NCI-H524 treated with DMSO at 0.1 percent for 48 hours (cell line): ENCODE results near the gene KCNQ1.

Experiments used
- DNase-seq: peaks from one replicate; lab custom pipeline; 2025; lab: John Stamatoyannopoulos, UW

The KCNQ1 gene

GRCh38 chr11:2666828-2667570 is 222.2 kb downstream of the KCNQ1 start:
- DNase-seq: no peak

GRCh38 chr11:2667940-2668339 is 223.1 kb downstream of the KCNQ1 start:
- no peak for DNase-seq

DNA sequence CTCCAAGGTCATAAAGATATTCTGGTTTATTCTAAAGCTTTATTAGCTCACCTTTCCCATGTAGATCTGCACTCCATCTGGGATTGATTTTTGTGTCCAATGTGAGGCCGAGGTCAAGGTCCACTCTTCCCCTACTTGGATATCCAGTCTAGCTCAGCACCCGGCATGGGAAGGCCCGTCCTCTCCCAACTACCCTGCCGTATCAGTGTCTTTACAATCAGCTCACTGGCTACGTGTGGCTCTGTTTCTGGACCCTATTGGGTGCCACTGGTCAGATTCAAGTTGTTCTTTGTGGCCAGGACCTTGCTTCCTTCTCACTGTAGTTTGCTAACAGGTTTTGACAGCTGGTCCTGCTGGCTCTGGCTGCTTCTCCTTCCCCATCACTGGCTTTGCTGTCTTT is 224.1 kb downstream of the KCNQ1 start:
- DNase-seq: no peak

DNA sequence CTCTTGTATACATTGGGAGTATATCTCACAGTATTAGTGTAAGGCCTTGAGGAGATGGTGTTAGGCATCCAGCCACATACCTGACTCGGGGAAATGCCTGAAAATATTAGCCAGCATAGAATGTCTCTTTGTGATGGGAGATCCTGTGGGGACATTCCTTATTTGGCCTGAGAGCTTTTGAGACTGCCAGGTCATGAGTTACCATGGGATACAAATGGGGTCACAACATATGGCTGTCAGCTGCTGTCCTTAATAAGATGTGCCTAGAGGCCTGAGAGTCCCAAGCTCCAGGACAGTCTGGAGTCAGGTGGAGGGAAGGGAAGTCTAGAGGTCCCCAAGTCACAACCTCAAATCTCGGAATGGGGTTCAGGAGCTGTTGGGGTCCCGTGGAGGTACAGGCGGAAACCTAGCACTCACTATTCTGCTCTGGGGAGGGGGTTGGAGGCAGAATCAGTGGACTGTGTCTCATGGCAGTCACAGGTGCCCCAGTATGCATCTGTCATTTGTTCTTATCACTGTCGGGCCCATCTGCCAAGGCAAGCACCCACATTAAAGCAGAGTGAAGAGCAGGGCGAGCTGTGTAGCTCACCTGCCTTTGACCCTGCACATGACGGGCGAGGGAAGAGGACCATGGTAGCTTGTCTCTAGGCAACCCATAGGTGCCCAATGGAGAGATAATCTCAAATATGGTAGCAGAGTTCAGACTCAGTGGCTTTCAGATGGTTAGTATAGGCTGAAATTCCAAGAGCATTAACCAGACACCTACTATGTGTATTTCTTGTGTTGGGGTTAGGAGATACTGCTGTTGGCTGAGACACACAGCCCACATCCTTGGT is 225.0 kb downstream of the KCNQ1 start:
- peak; percentile 29 for DNase-seq

DNA sequence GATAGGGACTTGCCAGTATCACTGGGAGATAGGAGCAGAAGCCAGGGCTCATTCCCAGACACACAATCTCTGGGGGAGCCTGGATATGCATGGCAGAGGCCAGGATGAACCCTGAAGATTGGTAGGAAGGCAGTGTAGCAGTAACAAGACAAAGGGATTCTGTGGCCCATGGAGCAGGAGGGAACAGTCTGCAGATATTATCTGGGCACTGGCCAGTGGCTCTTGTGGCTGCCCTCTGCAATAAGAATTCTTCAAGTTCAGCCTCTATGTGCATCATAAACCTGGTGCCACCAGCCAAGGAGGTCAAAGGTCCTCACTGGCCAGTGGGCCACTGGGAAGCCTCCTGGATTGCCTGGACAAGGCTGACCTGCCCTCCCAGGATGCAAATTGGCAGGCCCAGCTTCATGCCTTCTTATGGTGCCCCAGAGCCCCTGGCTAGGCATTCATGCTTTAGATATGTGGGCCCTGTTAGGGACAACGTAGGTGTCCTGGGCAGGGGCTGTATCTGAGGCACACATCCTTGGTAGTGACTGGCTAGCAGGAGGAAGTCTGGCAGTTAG is 225.8 kb downstream of the KCNQ1 start:
- DNase-seq: no peak

DNA sequence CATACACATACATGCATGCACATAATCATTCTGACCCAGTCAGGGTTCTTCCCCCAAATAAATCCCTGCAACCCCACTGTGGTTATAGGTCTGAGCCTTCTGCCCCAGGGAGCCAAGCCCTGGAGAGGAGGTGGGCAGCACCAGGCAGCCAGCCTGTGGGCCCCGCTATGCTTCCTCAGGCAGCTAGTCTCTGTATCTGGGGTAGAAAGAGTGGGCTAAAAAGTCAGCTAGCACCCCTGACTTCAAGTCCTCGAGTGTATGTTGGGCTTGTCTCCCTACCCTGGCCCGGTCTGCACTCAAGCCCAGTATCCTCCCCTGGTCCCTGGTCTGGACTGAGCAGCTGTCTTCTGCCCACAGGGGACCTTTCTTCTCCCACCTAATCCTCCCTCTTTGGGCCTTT is 226.9 kb downstream of the KCNQ1 start:
- no peak for DNase-seq

DNA sequence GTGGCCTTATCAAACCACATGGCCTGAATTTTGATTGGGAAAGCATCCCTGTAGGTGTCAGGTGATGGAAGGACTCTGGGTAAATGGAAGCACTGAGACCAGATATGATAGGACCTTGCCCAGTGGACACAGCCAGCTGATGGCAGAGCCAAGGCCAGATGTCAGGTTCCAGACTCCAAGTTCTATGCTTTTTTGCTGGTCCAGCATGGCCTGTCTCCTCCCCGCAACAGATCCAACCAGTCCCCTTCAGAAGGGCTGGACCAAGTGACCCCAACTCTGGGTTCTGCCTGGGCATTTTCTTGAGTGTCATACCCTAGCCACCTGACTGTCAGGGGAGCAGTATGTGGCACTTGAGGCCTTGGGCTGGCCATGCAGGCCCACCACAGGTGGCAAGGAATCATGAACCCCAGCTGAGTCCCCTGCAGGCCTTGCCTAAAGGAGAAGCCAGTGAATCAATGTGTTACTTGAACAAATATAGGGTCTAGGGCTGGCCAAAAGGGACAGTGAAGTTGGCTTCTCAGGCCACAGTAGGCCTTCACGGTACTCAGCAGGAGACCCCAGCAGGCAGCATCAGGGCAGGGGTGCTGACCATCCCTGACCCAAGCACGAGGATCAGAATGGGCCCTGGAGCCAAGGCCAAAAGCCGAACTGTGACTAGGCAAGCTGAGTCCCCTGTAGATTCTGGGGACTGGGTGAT is 227.9 kb downstream of the KCNQ1 start:
- DNase-seq: no peak

- no peak for DNase-seq
Observed at GRCh38 chr11:2673250-2673610, 228.4 kb downstream of the KCNQ1 start.

- DNase-seq: no peak
Observed at GRCh38 chr11:2673871-2674471, 229.2 kb downstream of the KCNQ1 start.

DNA sequence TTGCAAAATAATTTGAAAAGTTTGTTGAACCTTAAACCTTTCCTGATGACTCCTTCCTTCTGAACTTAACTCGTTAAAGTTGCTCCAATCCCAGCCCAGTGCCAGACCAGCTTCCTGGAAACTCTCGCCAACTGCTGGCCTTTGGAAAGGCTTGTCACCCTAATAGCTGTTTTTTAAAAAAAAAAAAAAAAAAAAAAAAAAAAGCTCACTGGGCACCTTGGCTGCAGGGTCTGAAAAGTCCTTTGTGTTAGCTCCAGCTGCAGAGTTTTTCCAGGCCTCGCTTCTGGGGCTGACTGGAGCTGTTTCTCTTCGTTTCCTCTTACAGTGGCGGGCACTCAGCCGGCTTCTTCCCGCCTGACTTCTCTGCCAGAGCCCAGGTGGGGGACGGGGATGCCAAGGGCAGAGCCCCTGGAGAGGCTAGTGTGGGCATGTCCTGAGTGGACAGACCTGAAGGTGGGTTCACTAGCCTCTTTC is 229.9 kb downstream of the KCNQ1 start:
- DNase-seq: no peak

DNA sequence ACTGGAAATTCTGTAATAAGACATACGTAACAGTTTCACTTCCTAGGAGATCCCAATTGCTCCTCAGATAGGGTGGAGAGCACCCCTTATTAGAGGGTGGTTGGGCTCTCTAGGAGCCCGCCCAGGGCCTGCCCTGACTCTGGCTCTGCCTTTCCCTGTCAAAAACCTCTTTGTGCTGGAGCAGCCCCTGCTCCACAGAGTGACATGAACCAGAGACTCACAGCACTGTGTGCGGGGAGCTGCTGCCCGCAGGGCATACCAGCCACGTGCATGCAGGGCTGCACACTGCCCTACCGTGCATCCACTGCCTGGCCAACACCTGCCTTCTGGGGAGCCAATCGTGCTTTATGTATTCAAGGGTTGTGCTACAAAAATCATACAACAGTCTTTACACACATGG is 230.7 kb downstream of the KCNQ1 start:
- DNase-seq: no peak

GRCh38 chr11:2677127-2677526 is 232.3 kb downstream of the KCNQ1 start:
- DNase-seq: no peak

DNA sequence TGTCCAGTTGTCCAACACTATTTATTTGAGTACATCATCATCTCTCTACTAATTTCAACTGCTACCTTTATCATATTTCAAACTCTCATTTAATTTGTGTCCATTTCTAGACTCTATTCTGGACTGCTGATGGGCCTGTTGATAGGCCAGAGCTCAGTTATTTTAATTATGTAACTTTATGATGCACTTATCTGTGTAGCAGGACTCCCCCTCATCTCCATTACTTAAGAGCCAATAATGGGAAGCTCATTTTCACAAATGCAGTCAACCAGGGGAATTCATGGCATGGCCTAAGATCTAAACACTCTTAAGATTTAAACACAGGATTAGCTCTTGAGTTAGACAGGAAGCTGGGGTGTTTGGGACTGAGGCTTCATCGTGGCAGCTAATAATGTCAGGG is 233.6 kb downstream of the KCNQ1 start:
- DNase-seq: no peak

GRCh38 chr11:2679011-2679676 is 234.3 kb downstream of the KCNQ1 start:
- DNase-seq: no peak

DNA sequence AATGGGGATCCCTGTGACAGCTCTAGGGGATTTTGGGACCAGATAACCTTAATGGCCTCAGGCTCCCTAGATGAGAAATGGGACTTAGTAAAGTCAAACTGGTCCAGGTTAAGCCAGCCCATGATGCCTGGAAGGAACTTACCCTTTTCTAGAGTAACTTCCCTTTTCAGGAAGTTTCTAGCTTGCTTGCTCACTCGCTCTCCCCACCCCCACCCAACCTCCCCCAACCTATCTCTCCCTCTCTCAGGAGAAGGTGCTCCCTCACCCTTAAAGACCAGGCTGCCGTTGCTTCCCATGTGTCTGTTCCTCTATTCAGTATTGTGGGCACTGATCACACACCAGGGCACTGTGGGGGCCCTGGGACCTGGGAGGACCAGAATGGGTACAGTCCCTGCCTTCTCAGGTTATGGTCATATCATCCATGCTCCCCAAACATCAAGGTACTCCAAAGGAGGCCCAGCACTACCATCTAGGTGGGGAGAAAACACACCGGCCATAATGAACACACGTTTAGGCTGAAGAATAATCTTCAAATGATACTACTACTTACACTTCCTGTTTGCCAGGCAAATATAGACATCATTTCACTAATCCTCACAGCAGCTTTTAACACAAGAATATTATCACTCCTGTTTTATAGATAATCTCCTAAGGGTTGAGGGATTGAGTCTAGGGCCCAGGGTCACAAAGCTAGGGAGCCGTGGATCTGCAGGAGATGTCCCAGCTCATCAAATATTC is 236.8 kb downstream of the KCNQ1 start:
- no peak for DNase-seq

DNA sequence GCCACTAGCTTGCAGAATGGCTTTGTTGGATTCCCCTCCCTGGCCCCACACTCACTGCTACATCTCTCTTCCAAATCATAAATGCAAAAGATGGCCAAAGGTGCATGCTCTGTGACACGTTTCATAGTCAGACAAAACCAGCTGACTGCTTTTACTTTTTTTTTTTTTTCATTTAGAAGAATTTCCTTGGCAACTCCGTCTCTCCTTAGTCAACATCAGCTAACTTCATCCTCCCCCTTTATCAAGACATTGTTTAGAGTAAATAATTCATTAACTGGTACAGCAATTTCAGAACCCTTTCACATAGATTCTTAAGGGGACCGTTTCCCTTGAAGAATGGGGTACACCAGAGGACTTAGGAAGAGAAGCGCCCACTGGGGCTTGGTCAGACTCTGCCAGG is 239.0 kb downstream of the KCNQ1 start:
- DNase-seq: no peak

DNA sequence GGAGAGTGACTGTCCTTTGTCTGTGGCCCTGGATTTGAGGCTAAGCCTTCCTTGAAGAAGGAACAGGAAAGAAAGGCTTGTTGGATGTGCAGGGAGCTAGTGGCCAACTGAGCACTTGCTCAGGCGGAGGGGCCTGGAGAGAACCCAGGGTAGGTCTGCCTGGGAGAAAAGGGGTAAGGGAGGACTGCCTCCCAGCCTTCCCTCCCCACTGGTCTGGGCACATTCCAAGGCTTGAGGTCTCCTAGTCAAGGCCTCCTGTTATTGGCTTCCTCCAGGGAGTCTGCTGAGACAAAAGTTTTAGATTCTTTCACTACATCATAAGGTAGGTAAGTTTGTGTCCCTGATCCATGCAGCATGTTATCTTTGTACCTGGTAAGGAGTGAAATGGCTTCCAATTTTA is 239.8 kb downstream of the KCNQ1 start:
- DNase-seq: no peak

GRCh38 chr11:2685051-2685450 is 240.2 kb downstream of the KCNQ1 start:
- no peak for DNase-seq

DNA sequence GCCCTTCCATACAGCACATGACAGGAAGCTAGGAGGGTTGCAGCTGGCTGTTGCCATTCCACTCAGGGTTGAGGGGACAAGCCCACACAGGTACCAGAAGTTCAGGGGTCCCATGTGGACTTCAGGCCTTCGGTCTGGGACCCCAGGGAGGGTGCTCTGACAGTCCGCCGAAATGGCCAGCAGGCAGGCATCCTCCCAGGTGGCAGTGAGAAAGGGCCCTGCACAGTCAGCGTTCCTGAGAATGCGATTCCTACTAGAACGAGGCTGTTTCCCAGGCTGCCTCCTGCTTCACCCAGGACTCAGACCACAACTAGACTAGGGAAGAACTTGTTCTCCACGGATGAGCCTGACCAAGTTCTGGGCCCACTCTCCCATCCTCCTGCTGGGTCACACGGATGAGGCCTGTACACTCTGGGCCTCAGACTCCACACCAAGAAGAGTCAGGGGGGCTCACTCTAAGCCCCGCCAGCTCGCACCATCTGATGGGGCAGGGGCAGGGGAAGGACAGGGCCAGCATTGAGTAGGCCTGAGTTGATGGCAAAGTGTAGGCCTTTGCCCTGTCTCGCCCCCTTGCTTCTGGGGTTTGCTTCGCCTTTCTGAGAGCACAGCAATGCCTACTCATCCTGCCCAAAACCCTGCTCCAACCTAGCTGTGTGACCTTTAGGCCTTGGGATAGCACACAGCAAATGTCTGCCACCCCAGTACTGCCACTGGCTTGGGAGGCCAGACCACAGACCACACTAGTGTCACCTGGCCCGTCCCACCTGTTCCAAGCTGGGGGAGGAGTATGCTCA is 241.0 kb downstream of the KCNQ1 start:
- no peak for DNase-seq
